ENCODE data around the gene FLVCR2. TPM values are rescaled to one million over a fixed set of nuclear protein-coding genes. Genes with fewer than 3 reads are reported as not detected.
A peak's percentile ranks its signal among the peaks of the same experiment; 100 is the strongest.

FLVCR2 gene
- total and polyA plus RNA-seq, 2 donors (not counting 1 experiment from before 2014, with no cell fraction given): 0.31 to 1.6 TPM

GRCh38 chr14:75543253-75543652, 35.2 kb upstream of the FLVCR2 start:
- Histone ChIP-seq H4K20me1 (ENCODE audit: control insufficient read depth, insufficient read depth, low read length, poor library complexity, severe bottlenecking) (no peaks in the 10 kb centered on the region), H3K4me2 (replicated peaks; ENCODE audit: low read depth, low read length, poor library complexity, severe bottlenecking) (peak overlapping the region; percentile 84), H3K27me3 (replicated peaks in 1 of 4; ENCODE audit: control extremely low read depth in 1 of 4, control insufficient read depth in 3 of 4, insufficient read depth in 4 of 4, low read length in 3 of 4) (no peaks in the 10 kb centered on the region), H3K9ac (ENCODE audit: low read length) (peak overlapping the region; percentile 63), H2AFZ (ENCODE audit: insufficient read depth, low read depth, low read length, poor library complexity, severe bottlenecking) (peak overlapping the region; percentile 81), H3K4me3 (ENCODE audit: control extremely low read depth in 1 of 5, extremely low read depth in 1 of 5, insufficient read depth in 1 of 5, low read depth in 2 of 5, low read length in 4 of 5) (peak overlapping the region in 4 of 5 experiments; percentile 30 to 54 (median 34)), H3K27ac (ENCODE audit: low read length in 2 of 2) (peak overlapping the region; percentile 61 to 88), H3K9me3 (ENCODE audit: control extremely low read depth in 1 of 3, control insufficient read depth in 2 of 3, insufficient read depth in 1 of 3, low read length in 2 of 3) (no peaks in the 10 kb centered on the region), H3K4me1 (ENCODE audit: control insufficient read depth in 2 of 2, insufficient read depth in 2 of 2, low read length in 2 of 2) (peaks cover 34 to 52% of the 10 kb centered on the region in 2 donors), H3K79me2 (ENCODE audit: control insufficient read depth, insufficient read depth, low read length) (peaks cover 24% of the 10 kb centered on the region), H3K36me3 (replicated peaks in 1 of 2; ENCODE audit: control extremely low read depth in 1 of 2, control insufficient read depth in 1 of 2, extremely low read depth in 1 of 2, insufficient read depth in 2 of 2, low read length in 1 of 2) (peaks cover 0 to 11% of the 10 kb centered on the region in 2 experiments)
- DNase-seq: no peak
- no peak for TF ChIP-seq EZH2 (IDR thresholded peaks at IDR 0.05; ENCODE audit: borderline replicate concordance, insufficient read depth, low read depth, low read length, poor library complexity, severe bottlenecking)
- no peak for TF ChIP-seq CTCF (IDR thresholded peaks at IDR 0.05)
- no peak for ATAC-seq (ENCODE audit: low read depth)
- intact Hi-C loops (cut with micrococcal nuclease): loop anchor here (2.0 to 10.0 kb wide), 2 partner anchors 20 to 48 kb away; partner anchors contain the start of gene BATF
- CTCF ChIA-PET: interaction anchor here (0.7 to 6.2 kb wide), 5 partner anchors 9 to 52 kb away, joined by 3 to 60 read pairs (median 9); no protein-coding TSS in a partner anchor
- Mint-ChIP-seq H3K27ac (peak overlapping the region; percentile 94), H3K4me1 (peaks cover 53% of the 10 kb centered on the region), H3K4me3 (peak overlapping the region; percentile 78), H3K9me3 (ENCODE audit: insufficient read depth) (no peaks in the 10 kb centered on the region), H3K27me3 (no peaks in the 10 kb centered on the region)
- POLR2A ChIA-PET: interaction anchor here (0.5 kb wide), 1 partner anchor 1435 kb away, joined by 3 read pairs; no protein-coding TSS in a partner anchor
- WGBS (ENCODE audit: insufficient coverage): 0% methylated on average over 2 of the region's 4 CpGs

- Histone ChIP-seq H3K79me2 (ENCODE audit: control insufficient read depth, insufficient read depth, low read length) (peaks cover 28% of the 10 kb centered on the region), H3K4me1 (ENCODE audit: control insufficient read depth in 2 of 2, insufficient read depth in 2 of 2, low read length in 2 of 2) (peaks cover 34 to 54% of the 10 kb centered on the region in 2 donors), H3K36me3 (replicated peaks in 1 of 2; ENCODE audit: control extremely low read depth in 1 of 2, control insufficient read depth in 1 of 2, extremely low read depth in 1 of 2, insufficient read depth in 2 of 2, low read length in 1 of 2) (peaks cover 0 to 12% of the 10 kb centered on the region in 2 experiments), H2AFZ (ENCODE audit: insufficient read depth, low read depth, low read length, poor library complexity, severe bottlenecking) (no peak overlapping the region), H3K4me2 (replicated peaks; ENCODE audit: low read depth, low read length, poor library complexity, severe bottlenecking) (peak overlapping the region; percentile 84), H4K20me1 (ENCODE audit: control insufficient read depth, insufficient read depth, low read length, poor library complexity, severe bottlenecking) (no peaks in the 10 kb centered on the region), H3K9me3 (ENCODE audit: control extremely low read depth in 1 of 3, control insufficient read depth in 2 of 3, insufficient read depth in 1 of 3, low read length in 2 of 3) (no peaks in the 10 kb centered on the region), H3K4me3 (ENCODE audit: control extremely low read depth in 1 of 5, extremely low read depth in 1 of 5, insufficient read depth in 1 of 5, low read depth in 2 of 5, low read length in 4 of 5) (no peak overlapping the region), H3K9ac (ENCODE audit: low read length) (no peak overlapping the region), H3K27me3 (replicated peaks in 1 of 4; ENCODE audit: control extremely low read depth in 1 of 4, control insufficient read depth in 3 of 4, insufficient read depth in 4 of 4, low read length in 3 of 4) (no peaks in the 10 kb centered on the region), H3K27ac (ENCODE audit: low read length in 2 of 2) (peak overlapping the region in 1 of 2 donors; percentile 88)
- H3K27ac Mint-ChIP-seq: peak overlapping the region; percentile 10
- peak overlapping the region; percentile 23 for H3K4me3 Mint-ChIP-seq
- CTCF ChIA-PET: interaction anchor here (0.7 to 6.2 kb wide), 4 partner anchors 9 to 53 kb away, joined by 3 to 60 read pairs (median 28); no protein-coding TSS in a partner anchor
- POLR2A ChIA-PET: interaction anchor here (0.5 to 0.6 kb wide), 2 partner anchors 117 to 1434 kb away, joined by 3 read pairs; partner anchors contain the start of genes ERG28 and TTLL5
- H3K27me3 Mint-ChIP-seq: no peaks in the 10 kb centered on the region
- no peak for TF ChIP-seq EZH2 (IDR thresholded peaks at IDR 0.05; ENCODE audit: borderline replicate concordance, insufficient read depth, low read depth, low read length, poor library complexity, severe bottlenecking)
- TF ChIP-seq CTCF (IDR thresholded peaks at IDR 0.05): no peak
- H3K9me3 Mint-ChIP-seq (ENCODE audit: insufficient read depth): no peaks in the 10 kb centered on the region
- H3K4me1 Mint-ChIP-seq: peaks cover 53% of the 10 kb centered on the region
- no peak for DNase-seq
- WGBS (ENCODE audit: insufficient coverage): 100% methylated on average over 2 of the region's 2 CpGs
- intact Hi-C loops (cut with micrococcal nuclease): loop anchor here (2.0 to 10.0 kb wide), 2 partner anchors 21 to 49 kb away; partner anchors contain the start of gene BATF
- no peak for ATAC-seq (ENCODE audit: low read depth)
These were observed 34.6 kb upstream of the FLVCR2 start for GRCh38 chr14:75543786-75544185.
